Coronary artery (tissue), 2 donors: ENCODE measurements around the gene ST6GALNAC2.
"Not testable (repeated sequence)": the region's sequence is repeated elsewhere in the genome, so short reads cannot be mapped to it uniquely, and the experiment has no call there.

Experiments
- DNase-seq: peaks from one replicate; pipeline ENCODE4 v3.0.0-alpha.2; 2017; ENCODE audit warnings: low spot score
- H3K27ac ChIP-seq, 2 donors: fragments of 200-600 bp; sonication (generic); one replicate each; pipeline ENCODE4 v1.5.1; 2016 to 2019
- H3K4me3 ChIP-seq: fragments of 200-600 bp; sonication (generic); 2 replicates; pipeline ENCODE4 v1.5.1; 2016; ENCODE audit warnings: mild to moderate bottlenecking, moderate library complexity
- CTCF ChIP-seq: fragments of 200-600 bp; sonication (generic); IDR thresholded peaks from one replicate; pipeline ENCODE4 v1.5.1; 2019; ENCODE audit warnings: antibody characterized with exemption

Gene ST6GALNAC2

GRCh38 chr17:76566613-76566943, 19.1 kb downstream of the ST6GALNAC2 start:
- DNase-seq = no peak
- no peak for TF ChIP-seq CTCF
- Histone ChIP-seq H3K27ac (no peak overlapping the region), H3K4me3 (no peak overlapping the region)

DNA sequence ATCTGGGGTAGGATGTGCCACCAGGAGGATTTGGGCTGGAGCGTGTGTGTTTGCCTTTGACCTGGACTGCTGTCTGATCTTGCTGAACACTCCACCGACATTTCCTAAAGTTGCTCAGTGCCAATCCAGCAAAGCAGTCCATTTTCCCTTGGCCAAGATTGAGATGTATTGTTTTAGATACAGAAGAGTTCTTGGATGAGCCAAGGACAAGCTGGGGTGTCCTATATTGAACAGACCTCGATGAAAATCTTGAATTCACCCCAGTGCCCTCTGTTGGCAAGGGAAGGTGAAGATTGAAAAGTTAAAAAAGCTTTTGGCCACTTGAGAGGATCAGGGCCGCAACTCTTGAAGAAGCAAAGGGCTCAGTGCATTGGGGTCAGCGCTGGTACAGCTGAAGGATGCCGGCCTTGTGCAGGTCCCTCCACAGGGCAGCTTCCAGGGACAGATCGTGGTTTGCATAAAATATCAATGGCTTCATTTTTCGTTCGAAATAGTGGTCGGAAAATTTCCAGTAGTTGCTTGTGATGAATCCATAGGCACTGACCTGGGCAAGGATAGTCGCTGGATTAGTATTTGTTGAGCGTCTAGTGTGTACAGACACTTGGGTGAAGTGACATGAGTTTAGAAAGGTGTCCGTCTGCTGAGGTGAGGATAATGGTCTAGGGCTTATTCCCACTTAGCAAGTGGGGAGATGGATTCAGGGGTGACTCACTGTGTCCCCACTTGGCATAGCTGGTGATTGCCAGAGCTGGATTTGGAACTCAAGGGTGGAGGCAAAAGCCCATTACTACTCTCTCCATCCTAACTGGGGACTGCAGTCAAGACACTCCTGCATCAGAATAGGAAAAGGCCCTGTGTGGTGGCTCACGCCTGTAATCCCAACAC, 19.7 kb downstream of the ST6GALNAC2 start:
- TF ChIP-seq CTCF = no peak
- Histone ChIP-seq H3K27ac (no peak overlapping the region), H3K4me3 (no peak overlapping the region)
- DNase-seq = no peak

GRCh38 chr17:76564991-76565727, 20.5 kb downstream of the ST6GALNAC2 start:
- H3K4me3 ChIP-seq, H3K27ac ChIP-seq, DNase-seq: not testable (repeated sequence)

GRCh38 chr17:76563359-76563758, 22.3 kb downstream of the ST6GALNAC2 start:
- H3K4me3 ChIP-seq, H3K27ac ChIP-seq, DNase-seq: not testable (repeated sequence)

GRCh38 chr17:76562734-76563148, 22.9 kb downstream of the ST6GALNAC2 start:
- Histone ChIP-seq H3K27ac (peak overlapping the region in 1 of 2 donors; percentile 38), H3K4me3 (peak overlapping the region; percentile 18)
- no peak for DNase-seq
- TF ChIP-seq CTCF = no peak

- no peak overlapping the region for H3K4me3 ChIP-seq
- no peak for TF ChIP-seq CTCF
- H3K27ac ChIP-seq = no peak overlapping the region
- no peak for DNase-seq
These were observed 23.8 kb downstream of the ST6GALNAC2 start for GRCh38 chr17:76561799-76562268.

GRCh38 chr17:76561332-76561731, 24.3 kb downstream of the ST6GALNAC2 start:
- no peak for TF ChIP-seq CTCF
- DNase-seq = no peak
- H3K27ac ChIP-seq = no peak overlapping the region
- H3K4me3 ChIP-seq = no peak overlapping the region

GRCh38 chr17:76560877-76561221, 24.8 kb downstream of the ST6GALNAC2 start:
- no peak for TF ChIP-seq CTCF
- no peak for DNase-seq
- no peak overlapping the region for H3K4me3 ChIP-seq
- H3K27ac ChIP-seq = no peak overlapping the region
